Measurements from ENCODE around the gene PDE6H.
A peak's percentile ranks its signal among the peaks of the same experiment; 100 is the strongest.

PDE6H gene

GRCh38 chr12:14972816-14973215 lies at the start of gene PDE6H:
TSS of gene PDE6H (plus strand) at chr12:14973042. CDS start at chr12:14978013, 4,971 bp downstream.
- DNase-seq: no peak
- in situ Hi-C loops (cut with MboI; ENCODE audit: low pct_unique_long_range_greater_than_20kb, low sequenced_read_pairs): no loop called here

GRCh38 chr12:14923944-14924343 lies 48.9 kb upstream of the PDE6H start:
- no peak for DNase-seq
- in situ Hi-C loops (cut with MboI; ENCODE audit: low pct_unique_long_range_greater_than_20kb, low sequenced_read_pairs): no loop called here

GRCh38 chr12:14924541-14924940 lies 48.3 kb upstream of the PDE6H start:
- in situ Hi-C loops (cut with MboI; ENCODE audit: low pct_unique_long_range_greater_than_20kb, low sequenced_read_pairs): no loop called here
- no peak for DNase-seq

- in situ Hi-C loops (cut with MboI; ENCODE audit: low pct_unique_long_range_greater_than_20kb, low sequenced_read_pairs): no loop called here
- no peak for DNase-seq
These were observed 45.6 kb upstream of the PDE6H start for GRCh38 chr12:14927267-14927666.

- no peak for DNase-seq
- in situ Hi-C loops (cut with MboI; ENCODE audit: low pct_unique_long_range_greater_than_20kb, low sequenced_read_pairs): no loop called here
These were observed 43.9 kb upstream of the PDE6H start for GRCh38 chr12:14928931-14929330.

GRCh38 chr12:14930299-14930698 lies 42.5 kb upstream of the PDE6H start:
- DNase-seq: no peak
- in situ Hi-C loops (cut with MboI; ENCODE audit: low pct_unique_long_range_greater_than_20kb, low sequenced_read_pairs): no loop called here

GRCh38 chr12:14931359-14931758 lies 41.5 kb upstream of the PDE6H start:
- in situ Hi-C loops (cut with MboI; ENCODE audit: low pct_unique_long_range_greater_than_20kb, low sequenced_read_pairs): no loop called here
- DNase-seq: no peak

- in situ Hi-C loops (cut with MboI; ENCODE audit: low pct_unique_long_range_greater_than_20kb, low sequenced_read_pairs): no loop called here
- no peak for DNase-seq
These were observed 40.9 kb upstream of the PDE6H start for GRCh38 chr12:14931791-14932560.

GRCh38 chr12:14934511-14934910 lies 38.3 kb upstream of the PDE6H start:
- no peak for DNase-seq
- in situ Hi-C loops (cut with MboI; ENCODE audit: low pct_unique_long_range_greater_than_20kb, low sequenced_read_pairs): no loop called here

- in situ Hi-C loops (cut with MboI; ENCODE audit: low pct_unique_long_range_greater_than_20kb, low sequenced_read_pairs): no loop called here
- DNase-seq: no peak
These were observed 37.8 kb upstream of the PDE6H start for GRCh38 chr12:14935031-14935430.

- in situ Hi-C loops (cut with MboI; ENCODE audit: low pct_unique_long_range_greater_than_20kb, low sequenced_read_pairs): no loop called here
- no peak for DNase-seq
These were observed 36.5 kb upstream of the PDE6H start for GRCh38 chr12:14936224-14936861.

- DNase-seq: no peak
- in situ Hi-C loops (cut with MboI; ENCODE audit: low pct_unique_long_range_greater_than_20kb, low sequenced_read_pairs): no loop called here
These were observed 35.8 kb upstream of the PDE6H start for GRCh38 chr12:14937014-14937413.

GRCh38 chr12:14937689-14938088 lies 35.2 kb upstream of the PDE6H start:
- in situ Hi-C loops (cut with MboI; ENCODE audit: low pct_unique_long_range_greater_than_20kb, low sequenced_read_pairs): no loop called here
- peak; percentile 51 for DNase-seq

GRCh38 chr12:14938301-14938700 lies 34.5 kb upstream of the PDE6H start, which contains the start of gene ERP27:
TSS of gene ERP27 (minus strand) at chr12:14938537. CDS start at chr12:14938508, 29 bp downstream.
- in situ Hi-C loops (cut with MboI; ENCODE audit: low pct_unique_long_range_greater_than_20kb, low sequenced_read_pairs): no loop called here
- no peak for DNase-seq

GRCh38 chr12:14941369-14941768 lies 31.5 kb upstream of the PDE6H start:
- in situ Hi-C loops (cut with MboI; ENCODE audit: low pct_unique_long_range_greater_than_20kb, low sequenced_read_pairs): no loop called here
- DNase-seq: no peak

GRCh38 chr12:14942196-14942931 lies 30.5 kb upstream of the PDE6H start:
- in situ Hi-C loops (cut with MboI; ENCODE audit: low pct_unique_long_range_greater_than_20kb, low sequenced_read_pairs): no loop called here
- no peak for DNase-seq

GRCh38 chr12:14946162-14946561 lies 26.7 kb upstream of the PDE6H start:
- DNase-seq: no peak
- in situ Hi-C loops (cut with MboI; ENCODE audit: low pct_unique_long_range_greater_than_20kb, low sequenced_read_pairs): no loop called here

GRCh38 chr12:14946861-14947260 lies 26.0 kb upstream of the PDE6H start:
- DNase-seq: no peak
- in situ Hi-C loops (cut with MboI; ENCODE audit: low pct_unique_long_range_greater_than_20kb, low sequenced_read_pairs): no loop called here

- in situ Hi-C loops (cut with MboI; ENCODE audit: low pct_unique_long_range_greater_than_20kb, low sequenced_read_pairs): no loop called here
- DNase-seq: peak; percentile 96
These were observed 24.2 kb upstream of the PDE6H start for GRCh38 chr12:14948672-14949071.

GRCh38 chr12:14949631-14950030 lies 23.2 kb upstream of the PDE6H start:
- in situ Hi-C loops (cut with MboI; ENCODE audit: low pct_unique_long_range_greater_than_20kb, low sequenced_read_pairs): no loop called here
- DNase-seq: no peak

All from KBM-7 (cell line).